ENCODE measurements around the gene IL26. TPM values are rescaled to one million over a fixed set of nuclear protein-coding genes. Genes with fewer than 3 reads are reported as not detected.

Gene IL26
- total RNA-seq, 1 donor from 2014 or later, result not detected

GRCh38 chr12:68268967-68269366 is 43.4 kb upstream of the IL26 start:
- H3K27me3 Mint-ChIP-seq, result peaks cover 11% of the 10 kb centered on the region
- no peak overlapping the region for H3K4me3 Mint-ChIP-seq
- DNase-seq (ENCODE audit: extremely low spot score, unreplicated experiment), result no peak
- H3K4me1 Mint-ChIP-seq (ENCODE audit: unreplicated experiment), result peaks cover 10% of the 10 kb centered on the region
- H3K9me3 Mint-ChIP-seq, result no peaks in the 10 kb centered on the region
- H3K36me3 Mint-ChIP-seq, result no peaks in the 10 kb centered on the region
- TF ChIP-seq CTCF (conservative IDR thresholded peaks at IDR 0.05), result no peak
- no peak overlapping the region for H3K27ac Mint-ChIP-seq

- H3K9me3 Mint-ChIP-seq, result no peaks in the 10 kb centered on the region
- no peak for DNase-seq (ENCODE audit: extremely low spot score, unreplicated experiment)
- H3K4me1 Mint-ChIP-seq (ENCODE audit: unreplicated experiment), result peaks cover 10% of the 10 kb centered on the region
- no peak overlapping the region for H3K4me3 Mint-ChIP-seq
- TF ChIP-seq CTCF (conservative IDR thresholded peaks at IDR 0.05), result no peak
- no peak overlapping the region for H3K27ac Mint-ChIP-seq
- H3K27me3 Mint-ChIP-seq, result peaks cover 11% of the 10 kb centered on the region
- no peaks in the 10 kb centered on the region for H3K36me3 Mint-ChIP-seq
These were observed 42.3 kb upstream of the IL26 start for GRCh38 chr12:68267892-68268396.

GRCh38 chr12:68264857-68265256 is 39.2 kb upstream of the IL26 start:
- H3K27ac Mint-ChIP-seq, result no peak overlapping the region
- peaks cover 15% of the 10 kb centered on the region for H3K27me3 Mint-ChIP-seq
- no peaks in the 10 kb centered on the region for H3K36me3 Mint-ChIP-seq
- H3K4me3 Mint-ChIP-seq, result no peak overlapping the region
- TF ChIP-seq CTCF (conservative IDR thresholded peaks at IDR 0.05), result no peak
- no peak for DNase-seq (ENCODE audit: extremely low spot score, unreplicated experiment)
- peaks cover 4% of the 10 kb centered on the region for H3K4me1 Mint-ChIP-seq (ENCODE audit: unreplicated experiment)
- H3K9me3 Mint-ChIP-seq, result no peaks in the 10 kb centered on the region

GRCh38 chr12:68264158-68264855 is 38.7 kb upstream of the IL26 start:
- no peak for TF ChIP-seq CTCF (conservative IDR thresholded peaks at IDR 0.05)
- no peak overlapping the region for H3K27ac Mint-ChIP-seq
- H3K4me1 Mint-ChIP-seq (ENCODE audit: unreplicated experiment), result peaks cover 4% of the 10 kb centered on the region

GRCh38 chr12:68263366-68263765 is 37.8 kb upstream of the IL26 start:
- Mint-ChIP-seq H3K4me1 (ENCODE audit: unreplicated experiment) (peaks cover 4% of the 10 kb centered on the region), H3K4me3 (no peak overlapping the region), H3K36me3 (no peaks in the 10 kb centered on the region), H3K27ac (no peak overlapping the region), H3K9me3 (no peaks in the 10 kb centered on the region), H3K27me3 (peaks cover 12% of the 10 kb centered on the region)
- no peak for TF ChIP-seq CTCF (conservative IDR thresholded peaks at IDR 0.05)
- DNase-seq (ENCODE audit: extremely low spot score, unreplicated experiment), result no peak

More at GRCh38 chr12:68264158-68264855, 38.7 kb upstream of the IL26 start:
- no peaks in the 10 kb centered on the region for H3K36me3 Mint-ChIP-seq
- H3K4me3 Mint-ChIP-seq, result no peak overlapping the region
- peaks cover 15% of the 10 kb centered on the region for H3K27me3 Mint-ChIP-seq
- DNase-seq (ENCODE audit: extremely low spot score, unreplicated experiment), result no peak
- H3K9me3 Mint-ChIP-seq, result no peaks in the 10 kb centered on the region
